Liver (tissue), 3 donors: ENCODE data around the gene COPS4.

ENCODE experiments used
- CTCF ChIP-seq: fragments of 150-350 bp; IDR thresholded peaks from 2 replicates; pipeline ENCODE4 v1.5.1; 2017; ENCODE audit warnings: improper control_type of control experiment, low read depth, low read length; ENCODE audit not compliant: missing input control
- FOXA1 ChIP-seq: IDR thresholded peaks from 2 replicates; pipeline ENCODE4 v1.6.1; 2016; ENCODE audit warnings: antibody characterized with exemption
- JUND ChIP-seq, 2 donors: IDR thresholded peaks; 2 replicates each; pipeline ENCODE4 v1.6.1; 2016; ENCODE audit warnings: antibody characterized with exemption in 2 of 2
- MAX ChIP-seq: IDR thresholded peaks from 2 replicates; pipeline ENCODE4 v1.6.1; 2016; ENCODE audit warnings: antibody characterized with exemption
- TF ChIP-seq, protein P1 (sequence below): IDR thresholded peaks from 2 replicates; pipeline ENCODE4 v1.6.1; 2016; ENCODE audit warnings: antibody characterized with exemption
- donor health status: healthy.
- donor health status: healthy.

GRCh38 chr4:83043801-83044407, 8.9 kb downstream of the COPS4 start:
- no peak for TF ChIP-seq MAX
- no peak for TF ChIP-seq CTCF
- no peak for TF ChIP-seq JUND (IDR thresholded peaks at IDR 0.05)
- TF ChIP-seq, protein P1, sequence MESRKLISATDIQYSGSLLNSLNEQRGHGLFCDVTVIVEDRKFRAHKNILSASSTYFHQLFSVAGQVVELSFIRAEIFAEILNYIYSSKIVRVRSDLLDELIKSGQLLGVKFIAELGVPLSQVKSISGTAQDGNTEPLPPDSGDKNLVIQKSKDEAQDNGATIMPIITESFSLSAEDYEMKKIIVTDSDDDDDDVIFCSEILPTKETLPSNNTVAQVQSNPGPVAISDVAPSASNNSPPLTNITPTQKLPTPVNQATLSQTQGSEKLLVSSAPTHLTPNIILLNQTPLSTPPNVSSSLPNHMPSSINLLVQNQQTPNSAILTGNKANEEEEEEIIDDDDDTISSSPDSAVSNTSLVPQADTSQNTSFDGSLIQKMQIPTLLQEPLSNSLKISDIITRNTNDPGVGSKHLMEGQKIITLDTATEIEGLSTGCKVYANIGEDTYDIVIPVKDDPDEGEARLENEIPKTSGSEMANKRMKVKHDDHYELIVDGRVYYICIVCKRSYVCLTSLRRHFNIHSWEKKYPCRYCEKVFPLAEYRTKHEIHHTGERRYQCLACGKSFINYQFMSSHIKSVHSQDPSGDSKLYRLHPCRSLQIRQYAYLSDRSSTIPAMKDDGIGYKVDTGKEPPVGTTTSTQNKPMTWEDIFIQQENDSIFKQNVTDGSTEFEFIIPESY: no peak
- no peak for TF ChIP-seq FOXA1
